ENCODE data around the gene SULT1A1.

DNA sequence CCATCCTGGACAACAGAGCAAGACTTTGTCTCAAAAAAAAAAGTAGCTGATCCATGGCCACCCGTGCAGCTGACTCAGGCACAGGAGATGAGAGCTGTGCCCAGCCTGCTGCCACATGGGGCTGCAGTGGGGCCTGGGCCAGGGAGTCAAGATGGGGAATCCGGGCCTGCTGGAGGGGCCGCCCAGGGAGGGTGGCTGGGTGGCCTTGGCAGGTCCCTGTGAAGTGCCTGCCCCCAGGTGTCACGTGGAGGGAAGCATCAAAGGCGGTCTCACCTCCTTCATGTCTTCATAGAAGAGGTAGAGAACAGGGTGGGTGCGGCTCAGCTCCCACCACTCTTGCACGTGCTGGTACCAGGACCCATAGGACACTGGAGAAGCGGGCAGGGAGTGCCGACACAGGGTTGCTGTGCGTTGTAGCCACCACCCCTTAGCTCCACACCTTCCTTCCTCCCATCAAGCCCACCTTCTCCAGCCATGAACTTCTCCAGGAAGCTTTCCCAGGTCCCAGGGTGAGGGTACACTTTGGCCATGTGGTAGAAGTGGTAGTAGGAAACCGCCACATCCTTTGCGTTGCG lies 16.8 kb downstream of the SULT1A1 start:
- no peak for TF ChIP-seq RNF2 (IDR thresholded peaks at IDR 0.05; ENCODE audit: borderline replicate concordance, low read depth, low read length, missing control alignments, poor library complexity, severe bottlenecking)
- no peak for TF ChIP-seq RFX5 (IDR thresholded peaks at IDR 0.05; ENCODE audit: borderline replicate concordance, low read depth, low read length)
- no peak for TF ChIP-seq ZNF274 (IDR thresholded peaks at IDR 0.05; ENCODE audit: borderline replicate concordance, extremely low read depth, low read length)
- TF ChIP-seq, protein P1, sequence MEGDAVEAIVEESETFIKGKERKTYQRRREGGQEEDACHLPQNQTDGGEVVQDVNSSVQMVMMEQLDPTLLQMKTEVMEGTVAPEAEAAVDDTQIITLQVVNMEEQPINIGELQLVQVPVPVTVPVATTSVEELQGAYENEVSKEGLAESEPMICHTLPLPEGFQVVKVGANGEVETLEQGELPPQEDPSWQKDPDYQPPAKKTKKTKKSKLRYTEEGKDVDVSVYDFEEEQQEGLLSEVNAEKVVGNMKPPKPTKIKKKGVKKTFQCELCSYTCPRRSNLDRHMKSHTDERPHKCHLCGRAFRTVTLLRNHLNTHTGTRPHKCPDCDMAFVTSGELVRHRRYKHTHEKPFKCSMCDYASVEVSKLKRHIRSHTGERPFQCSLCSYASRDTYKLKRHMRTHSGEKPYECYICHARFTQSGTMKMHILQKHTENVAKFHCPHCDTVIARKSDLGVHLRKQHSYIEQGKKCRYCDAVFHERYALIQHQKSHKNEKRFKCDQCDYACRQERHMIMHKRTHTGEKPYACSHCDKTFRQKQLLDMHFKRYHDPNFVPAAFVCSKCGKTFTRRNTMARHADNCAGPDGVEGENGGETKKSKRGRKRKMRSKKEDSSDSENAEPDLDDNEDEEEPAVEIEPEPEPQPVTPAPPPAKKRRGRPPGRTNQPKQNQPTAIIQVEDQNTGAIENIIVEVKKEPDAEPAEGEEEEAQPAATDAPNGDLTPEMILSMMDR (IDR thresholded peaks at IDR 0.05; ENCODE audit: control extremely low read depth in 1 of 3, insufficient read depth in 1 of 3, low read depth in 1 of 3, low read length in 3 of 3), result no peak
- TF ChIP-seq SIX5 (IDR thresholded peaks at IDR 0.05; ENCODE audit: low read depth, low read length), result no peak
- no peak for TF ChIP-seq TAF1 (IDR thresholded peaks at IDR 0.05; ENCODE audit: low read depth, low read length)
- TF ChIP-seq, protein P2, sequence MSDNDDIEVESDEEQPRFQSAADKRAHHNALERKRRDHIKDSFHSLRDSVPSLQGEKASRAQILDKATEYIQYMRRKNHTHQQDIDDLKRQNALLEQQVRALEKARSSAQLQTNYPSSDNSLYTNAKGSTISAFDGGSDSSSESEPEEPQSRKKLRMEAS (IDR thresholded peaks at IDR 0.05), result no peak
- no peak for TF ChIP-seq RAD21 (IDR thresholded peaks at IDR 0.05 in 1 of 2, conservative IDR thresholded peaks at IDR 0.05 in 1 of 2; ENCODE audit: low read depth in 2 of 2, low read length in 2 of 2)
- TF ChIP-seq BACH1 (IDR thresholded peaks at IDR 0.05; ENCODE audit: low read length), result no peak
- TF ChIP-seq, protein P3, sequence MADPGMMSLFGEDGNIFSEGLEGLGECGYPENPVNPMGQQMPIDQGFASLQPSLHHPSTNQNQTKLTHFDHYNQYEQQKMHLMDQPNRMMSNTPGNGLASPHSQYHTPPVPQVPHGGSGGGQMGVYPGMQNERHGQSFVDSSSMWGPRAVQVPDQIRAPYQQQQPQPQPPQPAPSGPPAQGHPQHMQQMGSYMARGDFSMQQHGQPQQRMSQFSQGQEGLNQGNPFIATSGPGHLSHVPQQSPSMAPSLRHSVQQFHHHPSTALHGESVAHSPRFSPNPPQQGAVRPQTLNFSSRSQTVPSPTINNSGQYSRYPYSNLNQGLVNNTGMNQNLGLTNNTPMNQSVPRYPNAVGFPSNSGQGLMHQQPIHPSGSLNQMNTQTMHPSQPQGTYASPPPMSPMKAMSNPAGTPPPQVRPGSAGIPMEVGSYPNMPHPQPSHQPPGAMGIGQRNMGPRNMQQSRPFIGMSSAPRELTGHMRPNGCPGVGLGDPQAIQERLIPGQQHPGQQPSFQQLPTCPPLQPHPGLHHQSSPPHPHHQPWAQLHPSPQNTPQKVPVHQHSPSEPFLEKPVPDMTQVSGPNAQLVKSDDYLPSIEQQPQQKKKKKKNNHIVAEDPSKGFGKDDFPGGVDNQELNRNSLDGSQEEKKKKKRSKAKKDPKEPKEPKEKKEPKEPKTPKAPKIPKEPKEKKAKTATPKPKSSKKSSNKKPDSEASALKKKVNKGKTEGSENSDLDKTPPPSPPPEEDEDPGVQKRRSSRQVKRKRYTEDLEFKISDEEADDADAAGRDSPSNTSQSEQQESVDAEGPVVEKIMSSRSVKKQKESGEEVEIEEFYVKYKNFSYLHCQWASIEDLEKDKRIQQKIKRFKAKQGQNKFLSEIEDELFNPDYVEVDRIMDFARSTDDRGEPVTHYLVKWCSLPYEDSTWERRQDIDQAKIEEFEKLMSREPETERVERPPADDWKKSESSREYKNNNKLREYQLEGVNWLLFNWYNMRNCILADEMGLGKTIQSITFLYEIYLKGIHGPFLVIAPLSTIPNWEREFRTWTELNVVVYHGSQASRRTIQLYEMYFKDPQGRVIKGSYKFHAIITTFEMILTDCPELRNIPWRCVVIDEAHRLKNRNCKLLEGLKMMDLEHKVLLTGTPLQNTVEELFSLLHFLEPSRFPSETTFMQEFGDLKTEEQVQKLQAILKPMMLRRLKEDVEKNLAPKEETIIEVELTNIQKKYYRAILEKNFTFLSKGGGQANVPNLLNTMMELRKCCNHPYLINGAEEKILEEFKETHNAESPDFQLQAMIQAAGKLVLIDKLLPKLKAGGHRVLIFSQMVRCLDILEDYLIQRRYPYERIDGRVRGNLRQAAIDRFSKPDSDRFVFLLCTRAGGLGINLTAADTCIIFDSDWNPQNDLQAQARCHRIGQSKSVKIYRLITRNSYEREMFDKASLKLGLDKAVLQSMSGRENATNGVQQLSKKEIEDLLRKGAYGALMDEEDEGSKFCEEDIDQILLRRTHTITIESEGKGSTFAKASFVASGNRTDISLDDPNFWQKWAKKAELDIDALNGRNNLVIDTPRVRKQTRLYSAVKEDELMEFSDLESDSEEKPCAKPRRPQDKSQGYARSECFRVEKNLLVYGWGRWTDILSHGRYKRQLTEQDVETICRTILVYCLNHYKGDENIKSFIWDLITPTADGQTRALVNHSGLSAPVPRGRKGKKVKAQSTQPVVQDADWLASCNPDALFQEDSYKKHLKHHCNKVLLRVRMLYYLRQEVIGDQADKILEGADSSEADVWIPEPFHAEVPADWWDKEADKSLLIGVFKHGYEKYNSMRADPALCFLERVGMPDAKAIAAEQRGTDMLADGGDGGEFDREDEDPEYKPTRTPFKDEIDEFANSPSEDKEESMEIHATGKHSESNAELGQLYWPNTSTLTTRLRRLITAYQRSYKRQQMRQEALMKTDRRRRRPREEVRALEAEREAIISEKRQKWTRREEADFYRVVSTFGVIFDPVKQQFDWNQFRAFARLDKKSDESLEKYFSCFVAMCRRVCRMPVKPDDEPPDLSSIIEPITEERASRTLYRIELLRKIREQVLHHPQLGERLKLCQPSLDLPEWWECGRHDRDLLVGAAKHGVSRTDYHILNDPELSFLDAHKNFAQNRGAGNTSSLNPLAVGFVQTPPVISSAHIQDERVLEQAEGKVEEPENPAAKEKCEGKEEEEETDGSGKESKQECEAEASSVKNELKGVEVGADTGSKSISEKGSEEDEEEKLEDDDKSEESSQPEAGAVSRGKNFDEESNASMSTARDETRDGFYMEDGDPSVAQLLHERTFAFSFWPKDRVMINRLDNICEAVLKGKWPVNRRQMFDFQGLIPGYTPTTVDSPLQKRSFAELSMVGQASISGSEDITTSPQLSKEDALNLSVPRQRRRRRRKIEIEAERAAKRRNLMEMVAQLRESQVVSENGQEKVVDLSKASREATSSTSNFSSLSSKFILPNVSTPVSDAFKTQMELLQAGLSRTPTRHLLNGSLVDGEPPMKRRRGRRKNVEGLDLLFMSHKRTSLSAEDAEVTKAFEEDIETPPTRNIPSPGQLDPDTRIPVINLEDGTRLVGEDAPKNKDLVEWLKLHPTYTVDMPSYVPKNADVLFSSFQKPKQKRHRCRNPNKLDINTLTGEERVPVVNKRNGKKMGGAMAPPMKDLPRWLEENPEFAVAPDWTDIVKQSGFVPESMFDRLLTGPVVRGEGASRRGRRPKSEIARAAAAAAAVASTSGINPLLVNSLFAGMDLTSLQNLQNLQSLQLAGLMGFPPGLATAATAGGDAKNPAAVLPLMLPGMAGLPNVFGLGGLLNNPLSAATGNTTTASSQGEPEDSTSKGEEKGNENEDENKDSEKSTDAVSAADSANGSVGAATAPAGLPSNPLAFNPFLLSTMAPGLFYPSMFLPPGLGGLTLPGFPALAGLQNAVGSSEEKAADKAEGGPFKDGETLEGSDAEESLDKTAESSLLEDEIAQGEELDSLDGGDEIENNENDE (IDR thresholded peaks at IDR 0.05; ENCODE audit: insufficient replicate concordance, low read length), result no peak
- no peak for TF ChIP-seq GTF2F1 (IDR thresholded peaks at IDR 0.05; ENCODE audit: borderline replicate concordance, low read depth, low read length)
- no peak for TF ChIP-seq RXRA (IDR thresholded peaks at IDR 0.05; ENCODE audit: insufficient read depth, low read depth, low read length)

Data from H1 (cell line).